PFSK-1 (cell line): ENCODE data around the gene HESX1.

ENCODE experiments used
- FOXP2 ChIP-seq: optimal IDR thresholded peaks from 2 replicates; pipeline ENCODE3; 2011; ENCODE audit warnings: borderline replicate concordance, control low read depth, inconsistent platforms; ENCODE audit not compliant: insufficient read depth; ENCODE audit errors: extremely low read length, extremely low read depth
- POLR2AphosphoS5 ChIP-seq: IDR thresholded peaks from 2 replicates; pipeline ENCODE4 v1.6.1; 2012; ENCODE audit warnings: low read depth, mild to moderate bottlenecking, control low read depth, low read length, moderate library complexity
- REST ChIP-seq, 2 experiments: IDR thresholded peaks; 2 replicates each; pipeline versions ENCODE4 v1.6.1 to v1.8.0; 2011 to 2012; ENCODE audit warnings: low read depth in 2 of 2, low read length in 2 of 2, control low read depth in 1 of 2, inconsistent platforms in 1 of 2, mild to moderate bottlenecking in 1 of 2, moderate library complexity in 1 of 2; ENCODE audit not compliant: insufficient read depth in 1 of 2
- SIN3A ChIP-seq: IDR thresholded peaks from 2 replicates; pipeline ENCODE4 v1.6.1; 2012; ENCODE audit warnings: mild to moderate bottlenecking, low read length, moderate library complexity, borderline replicate concordance; ENCODE audit not compliant: insufficient read depth
- TAF1 ChIP-seq: IDR thresholded peaks from 2 replicates; pipeline ENCODE4 v1.6.1; 2012; ENCODE audit warnings: low read length, control low read depth, borderline replicate concordance; ENCODE audit not compliant: insufficient read depth

GRCh38 chr3:57173687-57174086 lies 26.1 kb downstream of the HESX1 start:
- TF ChIP-seq POLR2AphosphoS5, result no peak
- TF ChIP-seq TAF1, result no peak
- no peak for TF ChIP-seq SIN3A
- TF ChIP-seq FOXP2, result no peak
- TF ChIP-seq REST (IDR thresholded peaks at IDR 0.05; ENCODE audit: insufficient read depth in 1 of 2, low read depth in 2 of 2, low read length in 2 of 2), result no peak
